ENCODE measurements around the gene ATG2A.

ATG2A gene

GRCh38 chr11:64870893-64871466 is 46.0 kb downstream of the ATG2A start:
- TF ChIP-seq, protein P1, sequence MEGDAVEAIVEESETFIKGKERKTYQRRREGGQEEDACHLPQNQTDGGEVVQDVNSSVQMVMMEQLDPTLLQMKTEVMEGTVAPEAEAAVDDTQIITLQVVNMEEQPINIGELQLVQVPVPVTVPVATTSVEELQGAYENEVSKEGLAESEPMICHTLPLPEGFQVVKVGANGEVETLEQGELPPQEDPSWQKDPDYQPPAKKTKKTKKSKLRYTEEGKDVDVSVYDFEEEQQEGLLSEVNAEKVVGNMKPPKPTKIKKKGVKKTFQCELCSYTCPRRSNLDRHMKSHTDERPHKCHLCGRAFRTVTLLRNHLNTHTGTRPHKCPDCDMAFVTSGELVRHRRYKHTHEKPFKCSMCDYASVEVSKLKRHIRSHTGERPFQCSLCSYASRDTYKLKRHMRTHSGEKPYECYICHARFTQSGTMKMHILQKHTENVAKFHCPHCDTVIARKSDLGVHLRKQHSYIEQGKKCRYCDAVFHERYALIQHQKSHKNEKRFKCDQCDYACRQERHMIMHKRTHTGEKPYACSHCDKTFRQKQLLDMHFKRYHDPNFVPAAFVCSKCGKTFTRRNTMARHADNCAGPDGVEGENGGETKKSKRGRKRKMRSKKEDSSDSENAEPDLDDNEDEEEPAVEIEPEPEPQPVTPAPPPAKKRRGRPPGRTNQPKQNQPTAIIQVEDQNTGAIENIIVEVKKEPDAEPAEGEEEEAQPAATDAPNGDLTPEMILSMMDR (conservative IDR thresholded peaks at IDR 0.05), result no peak
- H3K27ac ChIP-seq, result no peak overlapping the region

DNA sequence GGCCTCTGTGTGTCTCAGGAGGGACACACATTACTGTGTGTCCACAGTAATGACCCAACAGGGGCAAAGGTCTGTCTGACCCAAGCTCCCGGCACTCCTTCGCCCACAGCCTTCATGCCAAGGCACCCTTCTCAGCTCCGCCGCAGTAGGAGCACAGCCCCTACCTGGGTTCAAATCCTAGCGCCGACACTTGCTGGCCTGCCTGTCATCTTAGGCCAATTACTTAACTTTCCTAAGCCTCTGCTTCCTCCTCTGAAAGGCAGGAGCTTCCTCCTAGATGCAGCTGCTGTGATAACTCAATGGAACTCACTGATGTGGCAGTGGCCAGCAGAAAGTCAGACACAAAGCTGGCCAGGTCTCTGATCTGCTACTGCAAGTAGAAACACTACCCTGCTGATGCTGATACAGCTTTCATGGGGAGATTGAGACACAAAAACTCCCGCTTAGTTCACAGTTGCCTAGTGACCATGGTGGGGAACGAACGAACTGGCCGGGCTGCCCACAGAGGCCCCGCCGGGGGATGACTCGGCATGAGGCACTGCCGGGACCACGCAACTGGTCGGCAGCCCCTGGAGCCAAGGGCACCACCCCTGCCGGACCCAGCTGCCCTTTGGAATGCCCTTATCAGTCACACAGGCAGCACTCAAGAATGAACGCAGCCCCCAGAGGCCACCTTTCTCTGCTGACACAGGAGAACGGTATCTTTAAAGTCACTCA is 46.7 kb downstream of the ATG2A start:
- H3K27ac ChIP-seq, result no peak overlapping the region

GRCh38 chr11:64869571-64870175 is 47.3 kb downstream of the ATG2A start:
- TF ChIP-seq, protein P1 (conservative IDR thresholded peaks at IDR 0.05), result 0 out of 2 replicates have a peak, but pooled peaks have one; percentile 21
- H3K27ac ChIP-seq, result no peak overlapping the region

More for the DNA sequence above, 46.7 kb downstream of the ATG2A start:
- TF ChIP-seq, protein P1 (conservative IDR thresholded peaks at IDR 0.05), result no peak

DNA sequence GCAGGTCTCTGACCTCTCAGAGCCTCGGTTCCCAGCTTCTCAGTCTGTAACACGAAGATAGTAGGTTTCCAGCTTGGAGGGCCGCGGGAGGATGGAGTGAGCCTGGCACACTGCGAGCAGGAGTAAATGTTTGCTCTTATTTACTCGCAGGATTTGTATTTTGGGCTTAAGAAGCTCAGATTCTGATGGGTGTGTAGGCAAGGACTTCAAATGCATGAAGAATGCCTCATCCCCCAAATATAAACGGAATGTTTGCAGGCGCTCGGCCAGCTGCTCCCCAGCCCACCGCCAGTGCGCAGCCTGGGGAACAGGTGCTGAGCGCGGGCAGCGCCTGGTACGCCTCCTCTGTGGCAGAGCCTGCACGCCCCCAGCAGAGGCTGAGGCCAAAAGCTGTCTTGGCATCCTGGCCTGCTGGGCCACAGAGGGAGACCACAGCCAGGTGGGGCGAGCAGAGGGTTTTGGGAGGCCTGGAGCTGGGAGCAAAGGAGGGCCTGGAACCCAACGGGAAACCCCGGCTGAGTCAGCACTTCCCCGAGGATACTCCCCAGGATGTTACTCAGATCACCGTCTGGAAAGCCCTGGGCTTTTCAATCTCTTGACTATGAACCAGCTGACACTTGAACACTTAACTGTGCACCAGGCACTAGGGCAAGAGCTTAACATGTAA is 48.0 kb downstream of the ATG2A start:
- TF ChIP-seq, protein P1 (conservative IDR thresholded peaks at IDR 0.05), result no peak
- H3K27ac ChIP-seq, result no peak overlapping the region

- no peak overlapping the region for H3K27ac ChIP-seq
Measured at GRCh38 chr11:64867748-64868462, 49.1 kb downstream of the ATG2A start.

GRCh38 chr11:64866173-64866491 is 50.9 kb downstream of the ATG2A start:
- TF ChIP-seq, protein P1 (conservative IDR thresholded peaks at IDR 0.05), result no peak
- no peak overlapping the region for H3K27ac ChIP-seq

More at GRCh38 chr11:64867748-64868462, 49.1 kb downstream of the ATG2A start:
- TF ChIP-seq, protein P1 (conservative IDR thresholded peaks at IDR 0.05), result no peak

All from VCaP (cell line).